T-helper 22 cell (primary cell): ENCODE measurements around the gene ZNF346.
A peak's percentile ranks its signal among the peaks of the same experiment; 100 is the strongest.
"Not testable (repeated sequence)": the region's sequence is repeated elsewhere in the genome, so short reads cannot be mapped to it uniquely, and the experiment has no call there.

Experiments used
- DNase-seq: peaks from one replicate; pipeline ENCODE4 v3.0.0-alpha.2; 2020; ENCODE audit warnings: low read depth

Gene ZNF346, protein sequence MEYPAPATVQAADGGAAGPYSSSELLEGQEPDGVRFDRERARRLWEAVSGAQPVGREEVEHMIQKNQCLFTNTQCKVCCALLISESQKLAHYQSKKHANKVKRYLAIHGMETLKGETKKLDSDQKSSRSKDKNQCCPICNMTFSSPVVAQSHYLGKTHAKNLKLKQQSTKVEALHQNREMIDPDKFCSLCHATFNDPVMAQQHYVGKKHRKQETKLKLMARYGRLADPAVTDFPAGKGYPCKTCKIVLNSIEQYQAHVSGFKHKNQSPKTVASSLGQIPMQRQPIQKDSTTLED

GRCh38 chr5:177022386-177023302, at the start of gene ZNF346:
TSS of gene ZNF346 (plus strand) at chr5:177022696. CDS start at chr5:177022739, 43 bp downstream.
- peak; percentile 87 for DNase-seq

GRCh38 chr5:176979669-176980068, 42.8 kb upstream of the ZNF346 start:
- no peak for DNase-seq

DNA sequence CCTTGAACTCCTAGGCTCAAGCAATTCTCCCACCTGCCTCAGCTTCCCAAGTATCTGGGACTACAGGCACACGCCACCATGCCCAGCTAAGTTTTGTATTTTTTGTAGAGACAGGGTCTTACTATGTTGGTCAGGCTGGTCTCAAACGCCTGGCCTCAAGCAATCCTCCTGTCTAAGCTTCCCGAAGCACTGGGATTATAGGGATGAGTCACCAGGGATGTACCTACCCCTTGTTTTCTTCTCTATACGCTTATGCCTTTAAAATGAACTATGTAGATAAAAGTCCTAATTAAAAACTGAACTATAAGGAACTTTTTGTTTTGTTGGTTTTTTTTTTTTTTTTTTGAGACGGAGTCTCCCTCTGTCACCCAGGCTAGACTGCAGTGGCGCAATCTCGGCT, 41.7 kb upstream of the ZNF346 start:
- no peak for DNase-seq

- DNase-seq, result not testable (repeated sequence)
These were observed 39.4 kb upstream of the ZNF346 start for GRCh38 chr5:176983112-176983511.

DNA sequence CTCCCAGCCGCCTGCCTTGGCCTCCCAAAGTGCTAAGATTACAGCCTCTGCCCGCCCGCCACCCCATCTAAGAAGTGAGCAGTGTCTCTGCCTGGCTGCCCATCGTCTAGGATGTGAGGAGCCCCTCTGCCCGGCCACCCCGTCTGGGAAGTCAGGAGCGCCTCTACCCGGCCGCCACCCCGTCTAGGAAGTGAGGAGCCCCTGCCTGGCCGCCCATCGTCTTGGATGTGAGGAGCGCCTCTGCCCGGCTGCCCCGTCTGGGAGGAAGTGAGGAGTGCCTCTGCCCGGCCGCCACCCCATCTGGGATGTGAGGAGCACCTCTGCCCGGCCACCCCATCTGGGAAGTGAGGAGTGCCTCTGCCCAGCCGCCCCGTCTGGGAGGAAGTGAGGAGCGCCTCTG, 38.9 kb upstream of the ZNF346 start:
- not testable (repeated sequence) for DNase-seq

DNA sequence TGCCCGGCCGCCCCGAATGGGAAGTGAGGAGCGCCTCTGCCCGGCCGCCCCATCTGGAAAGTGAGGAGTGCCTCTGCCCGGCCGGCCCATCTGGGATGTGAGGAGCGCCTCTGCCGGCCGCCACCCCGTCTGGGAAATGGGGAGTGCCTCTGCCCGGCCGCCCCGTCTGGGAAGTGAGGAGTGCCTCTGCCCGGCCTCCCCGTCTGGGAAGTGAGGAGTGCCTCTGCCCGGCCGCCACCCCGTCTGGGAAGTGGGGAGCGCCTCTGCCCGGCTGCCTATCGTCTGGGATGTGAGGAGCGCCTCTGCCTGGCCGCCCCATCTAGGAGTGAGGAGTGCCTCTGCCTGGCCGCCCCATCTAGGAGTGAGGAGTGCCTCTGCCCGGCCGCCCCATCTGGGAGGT, 38.3 kb upstream of the ZNF346 start:
- not testable (repeated sequence) for DNase-seq

DNA sequence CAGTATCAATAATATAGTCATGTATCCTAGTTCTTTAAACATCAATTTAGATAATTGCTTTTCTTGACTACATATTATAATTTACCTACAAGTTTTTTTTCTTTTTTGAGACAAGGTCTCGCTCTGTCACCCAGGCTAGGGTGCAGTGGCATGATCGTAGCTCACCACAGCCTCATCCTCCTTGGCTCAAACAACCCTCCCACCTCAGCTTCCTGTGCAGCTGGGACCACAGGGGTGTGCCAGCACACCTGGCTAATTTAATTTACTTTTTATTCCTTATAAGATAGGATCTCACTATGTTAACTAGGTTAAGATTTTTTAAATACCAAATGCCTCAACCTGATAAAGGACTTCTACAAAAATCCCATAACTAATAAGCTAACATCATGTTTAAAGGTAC, 37.0 kb upstream of the ZNF346 start:
- DNase-seq, result peak; percentile 11

- DNase-seq, result no peak
These were observed 36.2 kb upstream of the ZNF346 start for GRCh38 chr5:176986280-176986679.

- no peak for DNase-seq
These were observed 34.9 kb upstream of the ZNF346 start for GRCh38 chr5:176987583-176987982.

GRCh38 chr5:176993081-176993480, 29.4 kb upstream of the ZNF346 start:
- DNase-seq, result not testable (repeated sequence)

- DNase-seq, result no peak
These were observed 27.9 kb upstream of the ZNF346 start for GRCh38 chr5:176994460-176995121.

- DNase-seq, result no peak
These were observed 27.4 kb upstream of the ZNF346 start for GRCh38 chr5:176995122-176995490.

DNA sequence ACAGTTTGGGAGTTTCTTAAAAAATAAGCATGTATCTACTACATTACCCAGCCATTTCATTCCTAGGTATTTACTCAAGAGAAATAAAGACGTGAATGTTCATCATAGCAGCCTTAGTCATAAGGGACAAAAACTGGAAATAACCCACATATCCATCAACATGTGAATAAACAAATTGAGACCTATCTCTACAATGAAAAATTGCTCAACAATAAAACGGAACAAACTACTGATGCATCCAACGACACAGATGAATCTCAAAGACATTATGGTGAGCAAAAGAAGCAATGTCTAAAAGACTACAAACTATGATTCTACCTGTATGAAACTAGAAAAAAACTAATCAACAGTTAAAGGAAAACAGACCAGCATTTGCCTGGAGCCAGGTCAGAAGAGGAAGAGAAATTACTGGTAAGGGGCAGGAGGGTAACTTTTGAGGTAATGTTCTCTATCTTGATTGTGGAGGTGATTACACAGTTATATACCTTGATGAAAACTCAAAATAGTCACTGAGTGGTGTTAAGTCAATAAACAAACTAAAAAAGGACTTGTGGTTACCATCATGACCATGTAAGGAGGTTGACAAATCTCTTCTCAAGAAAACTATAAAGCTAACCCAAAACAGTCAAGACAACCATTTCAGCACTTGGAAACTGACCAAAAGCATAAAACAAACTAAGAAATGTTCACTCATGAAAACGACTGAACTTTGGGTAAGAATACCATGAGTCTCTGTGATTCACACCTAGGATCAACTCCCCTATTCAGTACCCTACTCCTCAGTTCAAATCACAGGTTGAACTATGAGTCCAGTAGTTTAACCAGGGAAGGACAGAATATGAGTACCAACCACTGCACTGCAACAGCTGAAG, 26.4 kb upstream of the ZNF346 start:
- no peak for DNase-seq

DNA sequence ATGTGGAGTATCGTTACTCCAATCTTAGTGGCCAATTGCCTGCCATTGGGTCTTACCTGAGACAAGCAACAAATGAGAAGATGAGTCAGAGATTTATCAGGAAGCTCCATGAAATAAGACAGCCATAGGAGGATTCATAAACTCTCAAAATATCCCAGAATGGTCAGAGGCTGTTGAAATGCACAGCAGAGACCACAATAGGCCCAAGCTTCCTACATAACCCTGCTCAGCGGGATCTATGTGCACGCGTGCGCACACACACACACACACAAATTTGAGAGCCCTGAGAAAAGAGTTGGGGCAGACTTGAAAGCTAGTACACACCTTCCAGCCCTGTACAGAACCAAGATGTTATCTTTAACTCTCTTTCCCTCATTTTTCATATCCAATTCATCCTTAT, 25.7 kb upstream of the ZNF346 start:
- no peak for DNase-seq

DNA sequence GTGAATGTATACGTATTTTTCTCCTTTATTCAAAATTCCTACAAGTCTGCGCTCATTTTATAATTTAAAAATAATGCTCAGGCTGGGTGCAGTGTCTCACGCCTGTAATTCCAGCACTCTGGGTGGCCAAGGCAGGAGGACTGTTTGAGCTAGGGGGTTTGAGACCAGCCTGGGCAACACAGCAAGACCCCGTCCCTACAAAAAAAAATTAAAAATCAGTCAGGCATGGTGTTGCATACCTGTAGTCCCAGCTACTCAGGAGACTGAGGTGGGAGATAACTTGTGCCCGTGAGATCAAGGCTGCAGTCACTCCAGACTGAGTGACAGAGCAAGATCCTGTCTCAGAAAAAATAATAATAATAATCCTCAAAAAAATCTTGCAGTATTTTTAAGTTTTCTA, 23.7 kb upstream of the ZNF346 start:
- DNase-seq, result no peak

- DNase-seq, result not testable (repeated sequence)
These were observed 23.0 kb upstream of the ZNF346 start for GRCh38 chr5:176999526-176999925.

- no peak for DNase-seq
These were observed 18.8 kb upstream of the ZNF346 start for GRCh38 chr5:177003649-177004048.

DNA sequence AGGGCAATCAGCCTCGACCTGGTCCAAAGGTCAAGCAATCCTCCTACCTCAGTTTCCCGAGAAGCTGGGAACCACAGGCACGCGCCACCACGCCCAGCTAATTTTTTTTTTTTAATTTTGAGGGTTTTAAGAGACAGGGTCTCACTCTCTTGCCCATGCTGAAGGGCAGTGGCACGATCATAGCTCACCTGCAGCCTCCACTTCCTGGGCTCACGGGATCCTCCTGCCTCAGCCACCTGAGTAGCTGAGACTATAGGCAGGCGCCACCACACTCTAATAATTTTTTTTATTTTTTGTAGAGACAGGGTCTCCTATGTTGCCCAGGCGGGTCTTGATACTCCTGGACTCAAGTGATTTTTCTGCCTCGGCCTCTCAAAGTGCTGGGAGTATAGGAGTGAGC, 17.5 kb upstream of the ZNF346 start:
- DNase-seq, result no peak

DNA sequence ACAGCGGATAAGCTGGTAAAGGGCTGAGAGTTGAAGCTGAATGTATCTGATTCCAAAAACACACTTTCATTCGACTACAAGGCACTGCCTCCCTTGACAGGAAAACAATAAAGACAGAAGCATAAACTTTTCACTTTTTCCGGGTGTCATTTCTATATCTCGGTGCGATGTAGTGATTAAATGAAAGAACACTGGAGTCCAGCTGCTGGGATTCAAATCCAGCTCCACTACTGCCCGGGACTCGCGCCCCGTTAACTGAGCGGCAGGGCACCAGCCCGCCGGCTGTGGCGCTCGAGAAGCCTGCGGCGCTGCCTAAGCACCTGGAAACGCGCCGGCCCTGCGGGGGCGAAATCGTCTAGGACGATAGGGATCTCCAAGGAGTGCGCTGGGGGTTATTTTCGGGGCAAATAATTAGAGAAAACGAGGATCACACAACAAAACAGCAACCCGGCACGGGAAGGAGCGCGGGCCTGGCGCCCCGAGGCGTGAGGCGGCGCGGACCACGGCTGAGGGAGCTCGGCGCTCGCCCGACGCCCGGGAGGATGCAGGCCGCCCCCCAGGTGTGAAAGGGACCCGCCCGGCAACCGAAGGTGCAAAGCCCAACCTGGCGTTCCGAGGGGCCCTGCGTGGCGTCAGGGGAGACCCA, 16.8 kb upstream of the ZNF346 start:
- peak; percentile 17 for DNase-seq

- DNase-seq, result peak; percentile 79
These were observed 16.1 kb upstream of the ZNF346 start, which contains the start of gene UIMC1 for GRCh38 chr5:177006265-177006972. TSS of gene UIMC1 (minus strand) at chr5:177006779. CDS start at chr5:176982615, 24,164 bp downstream.
